Measurements from ENCODE around the gene CARD11.
A peak's percentile ranks its signal among the peaks of the same experiment; 100 is the strongest.

DNA sequence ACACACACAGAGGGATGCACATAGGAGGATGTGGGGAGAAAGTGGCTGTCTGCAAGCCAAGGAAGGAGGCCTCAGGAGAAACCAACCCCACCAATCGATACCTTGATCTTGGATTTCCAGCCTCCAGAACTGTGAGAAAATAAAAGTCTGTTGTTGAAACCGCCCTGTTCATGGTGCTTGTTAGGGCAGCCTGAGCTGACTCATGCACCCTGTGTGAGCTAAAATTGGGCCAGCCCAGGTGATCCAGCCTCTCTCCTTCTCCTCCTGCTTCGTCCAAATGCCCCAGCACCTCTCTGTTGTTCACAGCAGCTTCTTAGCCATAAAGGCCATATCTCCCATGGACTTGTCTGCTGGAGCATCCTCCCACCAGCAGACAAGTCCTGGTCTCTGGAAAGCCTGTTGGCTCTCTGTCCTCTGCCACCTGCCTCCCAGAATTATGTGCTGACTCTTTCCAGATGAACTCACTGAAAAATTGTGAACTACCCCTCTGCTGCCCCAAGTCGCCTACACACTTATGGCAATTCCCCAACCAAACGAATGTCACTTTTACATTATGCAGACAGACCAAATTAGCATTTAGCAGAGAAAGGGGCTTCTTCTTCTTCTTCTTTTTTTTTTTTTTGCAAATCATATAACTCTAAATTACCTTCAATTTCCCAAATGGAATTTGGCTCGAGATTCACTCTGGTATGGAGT, 30.2 kb upstream of the CARD11 start:
- TF ChIP-seq, protein P1, sequence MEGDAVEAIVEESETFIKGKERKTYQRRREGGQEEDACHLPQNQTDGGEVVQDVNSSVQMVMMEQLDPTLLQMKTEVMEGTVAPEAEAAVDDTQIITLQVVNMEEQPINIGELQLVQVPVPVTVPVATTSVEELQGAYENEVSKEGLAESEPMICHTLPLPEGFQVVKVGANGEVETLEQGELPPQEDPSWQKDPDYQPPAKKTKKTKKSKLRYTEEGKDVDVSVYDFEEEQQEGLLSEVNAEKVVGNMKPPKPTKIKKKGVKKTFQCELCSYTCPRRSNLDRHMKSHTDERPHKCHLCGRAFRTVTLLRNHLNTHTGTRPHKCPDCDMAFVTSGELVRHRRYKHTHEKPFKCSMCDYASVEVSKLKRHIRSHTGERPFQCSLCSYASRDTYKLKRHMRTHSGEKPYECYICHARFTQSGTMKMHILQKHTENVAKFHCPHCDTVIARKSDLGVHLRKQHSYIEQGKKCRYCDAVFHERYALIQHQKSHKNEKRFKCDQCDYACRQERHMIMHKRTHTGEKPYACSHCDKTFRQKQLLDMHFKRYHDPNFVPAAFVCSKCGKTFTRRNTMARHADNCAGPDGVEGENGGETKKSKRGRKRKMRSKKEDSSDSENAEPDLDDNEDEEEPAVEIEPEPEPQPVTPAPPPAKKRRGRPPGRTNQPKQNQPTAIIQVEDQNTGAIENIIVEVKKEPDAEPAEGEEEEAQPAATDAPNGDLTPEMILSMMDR (IDR thresholded peaks at IDR 0.05), result no peak
- TF ChIP-seq MAX (IDR thresholded peaks at IDR 0.05; ENCODE audit: low read depth), result no peak
- no peak for TF ChIP-seq TCF12 (IDR thresholded peaks at IDR 0.05)
- TF ChIP-seq REST (IDR thresholded peaks at IDR 0.05; ENCODE audit: low read depth, low read length), result no peak
- no peak for TF ChIP-seq MXI1 (IDR thresholded peaks at IDR 0.05; ENCODE audit: low read depth, low read length)
- no peak for TF ChIP-seq EZH2phosphoT487 (IDR thresholded peaks at IDR 0.05; ENCODE audit: borderline replicate concordance, low read depth)
- no peak for TF ChIP-seq TAF1 (IDR thresholded peaks at IDR 0.05; ENCODE audit: borderline replicate concordance, low read depth, low read length)
- no peak for TF ChIP-seq POLR2AphosphoS5 (IDR thresholded peaks at IDR 0.05; ENCODE audit: low read depth, low read length)
- no peak for TF ChIP-seq SIN3A (IDR thresholded peaks at IDR 0.05; ENCODE audit: borderline replicate concordance, low read depth, low read length)
- peak; percentile 54; the same call in 1 of the 2 replicates for TF ChIP-seq RCOR1 (IDR thresholded peaks at IDR 0.05; ENCODE audit: low read length)
- no peak for TF ChIP-seq GABPA (IDR thresholded peaks at IDR 0.05; ENCODE audit: low read depth)
- no peak for TF ChIP-seq ZBTB33 (IDR thresholded peaks at IDR 0.05; ENCODE audit: borderline replicate concordance, low read depth)
- TF ChIP-seq EP300 (IDR thresholded peaks at IDR 0.05; ENCODE audit: borderline replicate concordance in 1 of 2, low read depth in 1 of 2, low read length in 1 of 2), result peak in 1 of 2 experiments; percentile 62; a peak in 1 of 4 replicates

Data from SK-N-SH (cell line).